ENCODE measurements around the gene PISD. TPM values are rescaled to one million over a fixed set of nuclear protein-coding genes. Genes with fewer than 3 reads are reported as not detected.

Gene PISD
- total and polyA plus RNA-seq, 9 of the 15 experiments (the other 6 are each of a cell fraction or from before 2014, with no cell fraction given), result 24.5 to 65.9 (median 36.6) TPM

- H2AFZ ChIP-seq (ENCODE audit: low read depth, low read length), result no peak overlapping the region
- intact Hi-C loops (cut with micrococcal nuclease) (no loop called here), in situ Hi-C loops (cut with MboI) (no loop called here)
- CTCF ChIA-PET (ENCODE audit: low intra/inter-chr PET ratio), result no interaction called here
- no peak overlapping the region for H3K4me2 ChIP-seq (ENCODE audit: insufficient read depth, low read length)
- H3K4me1 ChIP-seq (replicated peaks in 1 of 2; ENCODE audit: control insufficient read depth in 2 of 2, insufficient read depth in 2 of 2, low read length in 2 of 2), result peaks cover 19 to 65% of the 10 kb centered on the region in 2 experiments
- H3K27me3 ChIP-seq (ENCODE audit: control insufficient read depth in 2 of 2, insufficient read depth in 2 of 2, low read length in 2 of 2), result no peaks in the 10 kb centered on the region
- no TSS peak for BruUV-seq (replicated peaks)
- no peaks in the 10 kb centered on the region for H3K9me3 ChIP-seq (replicated peaks; ENCODE audit: control insufficient read depth, insufficient read depth, low read depth, low read length)
- H3K9ac ChIP-seq (ENCODE audit: insufficient read depth in 1 of 2, low read depth in 2 of 2, low read length in 2 of 2), result no peak overlapping the region
- H3K36me3 ChIP-seq (ENCODE audit: control insufficient read depth, insufficient read depth, low read length), result peaks cover 89% of the 10 kb centered on the region; the same call in 2 of the 3 replicates
- H3K4me3 ChIP-seq, result no peak overlapping the region
- POLR2A ChIA-PET, result interaction anchor here (0.7 to 2.8 kb wide), 2 partner anchors 9 to 13 kb away, joined by 4 to 11 read pairs; no protein-coding TSS in a partner anchor
- FAIRE-seq (no peak), ATAC-seq (no peak), DNase-seq (ENCODE audit: extremely low read depth in 1 of 4, low spot score in 3 of 4) (no peak)
- TF ChIP-seq POLR2G (IDR thresholded peaks at IDR 0.05; ENCODE audit: low read depth, low read length) (peak; percentile 54), TAF9B (IDR thresholded peaks at IDR 0.05; ENCODE audit: partially characterized antibody) (no peak), HMGXB4 (CRISPR knock-in tag; IDR thresholded peaks at IDR 0.05) (no peak), RBM22 (IDR thresholded peaks at IDR 0.05; ENCODE audit: low read depth, low read length, poor library complexity, severe bottlenecking) (peak; percentile 34)
- no peak overlapping the region; the same call in 2 of the 3 replicates for H3K27ac ChIP-seq (ENCODE audit: extremely low read depth, low read depth, low read length)
- H3K9me1 ChIP-seq (ENCODE audit: control insufficient read depth, insufficient read depth, low read length), result peaks cover 3% of the 10 kb centered on the region
- H4K20me1 ChIP-seq (replicated peaks; ENCODE audit: control insufficient read depth, insufficient read depth, low read length), result no peaks in the 10 kb centered on the region; the same call in 1 of the 2 replicates
- H3K79me2 ChIP-seq (ENCODE audit: control insufficient read depth, insufficient read depth, low read length), result peaks cover 47% of the 10 kb centered on the region
- 94% methylated on average over 16 of the region's 19 CpGs for WGBS (ENCODE audit: insufficient coverage, low coverage, missing lambda C conversion rate)
Observed at GRCh38 chr22:31621507-31622124, 40.4 kb downstream of the PISD start.
